Smooth muscle cell (in vitro differentiated cells): ENCODE results near the gene SUSD3. TPM values are rescaled to one million over a fixed set of nuclear protein-coding genes. Genes with fewer than 3 reads are reported as not detected.

ENCODE experiments used
- DNase-seq: peaks from one replicate; lab custom pipeline; 2025; ENCODE audit not compliant: unreplicated experiment; lab: John Stamatoyannopoulos, UW
- H2AFZ ChIP-seq: fragments of 200-600 bp; sonication (generic); 2 replicates; pipeline ENCODE4 v1.6.0; 2016; ENCODE audit warnings: antibody characterized with exemption, low read depth, mild to moderate bottlenecking
- H3F3A ChIP-seq: fragments of 200-600 bp; sonication (generic); 2 replicates; pipeline ENCODE4 v1.6.0; 2017; ENCODE audit warnings: antibody characterized with exemption, low read depth
- H3K27ac ChIP-seq: fragments of 200-600 bp; sonication (generic); 2 replicates; pipeline ENCODE4 v1.5.1; 2016; ENCODE audit warnings: low read depth, mild to moderate bottlenecking
- H3K27me3 ChIP-seq: fragments of 200-600 bp; sonication (generic); 2 replicates; pipeline ENCODE4 v1.6.1; 2016; ENCODE audit warnings: low read depth, mild to moderate bottlenecking
- H3K36me3 ChIP-seq: fragments of 200-600 bp; sonication (generic); 2 replicates; pipeline ENCODE4 v1.5.1; 2016; ENCODE audit warnings: low read depth
- H3K4me1 ChIP-seq: fragments of 200-600 bp; sonication (generic); 2 replicates; pipeline ENCODE4 v1.5.1; 2016; ENCODE audit warnings: low read depth
- H3K4me2 ChIP-seq: fragments of 200-600 bp; sonication (generic); 2 replicates; pipeline ENCODE4 v1.6.0; 2016; ENCODE audit warnings: mild to moderate bottlenecking
- H3K4me3 ChIP-seq: fragments of 200-600 bp; sonication (generic); 2 replicates; pipeline ENCODE4 v1.5.1; 2016; ENCODE audit warnings: mild to moderate bottlenecking
- H3K79me2 ChIP-seq: fragments of 200-600 bp; sonication (generic); 2 replicates; pipeline ENCODE4 v1.6.0; 2016; ENCODE audit warnings: low read depth, mild to moderate bottlenecking
- H3K9ac ChIP-seq: fragments of 200-600 bp; sonication (generic); 2 replicates; pipeline ENCODE4 v1.6.0; 2016; ENCODE audit warnings: low read depth
- H3K9me3 ChIP-seq: fragments of 200-600 bp; sonication (generic); replicated peaks from 2 replicates; pipeline ENCODE4 v1.5.1; 2016; ENCODE audit warnings: low read depth
- H4K20me1 ChIP-seq: fragments of 200-600 bp; sonication (generic); 2 replicates; pipeline ENCODE4 v1.6.0; 2016; ENCODE audit warnings: low read depth
- CTCF ChIP-seq: fragments of 200-600 bp; sonication (generic); IDR thresholded peaks from 2 replicates; pipeline ENCODE4 v1.5.1; 2017; ENCODE audit warnings: borderline replicate concordance, mild to moderate bottlenecking, antibody characterized with exemption; ENCODE audit not compliant: insufficient read depth, poor library complexity, severe bottlenecking
- WGBS: methylation state at CpG from one replicate; pipeline ENCODE4 v1.1.7; 2016; ENCODE audit warnings: low lambda C conversion rate; 5-methylcytosine and 5-hydroxymethylcytosine counted together
- polyA plus RNA-seq: library from polyadenylated mRNA; unstranded; fragments of >200 nt; fragmentation: Nextera tagmentation; extraction: Ambion mirVana; gene quantifications from 2 replicates; pipeline ENCODE4 v1.2.1, GENCODE V29; 2016
- total RNA-seq: library from RNA; depleted of rRNA; stranded (reverse); fragments of >200 nt; gene quantifications from 2 replicates; pipeline ENCODE4 v1.2.3, GENCODE V29; 2014

The SUSD3 gene
- total and polyA plus RNA-seq, 2 experiments from 2014 or later = 0.34 TPM; not detected in 1

- H3K27ac ChIP-seq = no peak overlapping the region
- no peak overlapping the region for H3K4me3 ChIP-seq
- H3K79me2 ChIP-seq = no peaks in the 10 kb centered on the region
- H4K20me1 ChIP-seq = no peaks in the 10 kb centered on the region
- H3K9me3 ChIP-seq = no peaks in the 10 kb centered on the region
- H3K4me1 ChIP-seq = no peaks in the 10 kb centered on the region
- TF ChIP-seq CTCF = no peak
- no peak overlapping the region for H3K4me2 ChIP-seq
- WGBS = 95% methylated on average over 7 of the region's 7 CpGs
- H3K27me3 ChIP-seq = no peaks in the 10 kb centered on the region
- H3K36me3 ChIP-seq = no peaks in the 10 kb centered on the region
- H2AFZ ChIP-seq = no peak overlapping the region
- no peaks in the 10 kb centered on the region for H3F3A ChIP-seq
- H3K9ac ChIP-seq = no peak overlapping the region
- no peak for DNase-seq
Observed at GRCh38 chr9:93040409-93040808, 18.1 kb upstream of the SUSD3 start.

DNA sequence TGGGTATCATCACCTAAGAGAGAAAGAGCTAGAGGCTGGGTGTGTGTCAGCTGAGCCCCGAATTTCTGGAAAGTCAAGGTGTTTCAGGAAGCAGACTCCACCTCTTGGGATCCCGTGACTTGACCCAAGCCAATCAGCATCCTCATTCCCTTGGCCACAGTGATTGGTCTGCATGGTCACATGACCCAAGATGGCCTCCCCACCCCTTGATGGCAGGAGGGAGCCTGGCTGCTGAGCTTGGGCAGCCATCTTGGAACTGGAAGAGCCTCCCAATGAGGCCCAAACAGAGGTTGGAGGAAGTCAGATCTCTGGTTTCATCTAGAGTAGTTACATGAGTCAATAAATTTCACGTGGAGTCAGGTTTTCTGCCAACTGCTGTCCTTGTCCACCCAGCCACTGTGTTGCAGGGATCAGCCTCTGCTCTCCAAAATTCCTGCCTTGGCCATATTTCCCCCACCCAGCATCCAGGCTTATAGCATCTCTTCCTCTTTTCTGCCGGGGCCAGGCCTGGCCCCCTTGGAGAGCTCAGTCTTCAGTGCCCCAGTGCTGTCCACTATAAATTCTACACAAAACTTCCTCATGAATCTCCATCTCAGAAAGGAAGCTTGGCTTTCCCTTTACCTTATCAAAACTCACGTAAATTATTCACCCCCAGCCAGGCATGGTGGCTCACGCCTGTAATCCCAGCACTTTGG, 17.2 kb upstream of the SUSD3 start:
- no peak overlapping the region for H3K4me2 ChIP-seq
- no peak for DNase-seq
- no peak overlapping the region for H3K27ac ChIP-seq
- no peak overlapping the region for H2AFZ ChIP-seq
- no peaks in the 10 kb centered on the region for H3K4me1 ChIP-seq
- no peak overlapping the region for H3K4me3 ChIP-seq
- no peak overlapping the region for H3K9ac ChIP-seq
- H4K20me1 ChIP-seq = no peaks in the 10 kb centered on the region
- no peaks in the 10 kb centered on the region for H3F3A ChIP-seq
- no peak for TF ChIP-seq CTCF
- no peaks in the 10 kb centered on the region for H3K79me2 ChIP-seq
- H3K27me3 ChIP-seq = no peaks in the 10 kb centered on the region
- no peaks in the 10 kb centered on the region for H3K36me3 ChIP-seq
- H3K9me3 ChIP-seq = no peaks in the 10 kb centered on the region
- WGBS = 98% methylated on average over 6 of the region's 6 CpGs

DNA sequence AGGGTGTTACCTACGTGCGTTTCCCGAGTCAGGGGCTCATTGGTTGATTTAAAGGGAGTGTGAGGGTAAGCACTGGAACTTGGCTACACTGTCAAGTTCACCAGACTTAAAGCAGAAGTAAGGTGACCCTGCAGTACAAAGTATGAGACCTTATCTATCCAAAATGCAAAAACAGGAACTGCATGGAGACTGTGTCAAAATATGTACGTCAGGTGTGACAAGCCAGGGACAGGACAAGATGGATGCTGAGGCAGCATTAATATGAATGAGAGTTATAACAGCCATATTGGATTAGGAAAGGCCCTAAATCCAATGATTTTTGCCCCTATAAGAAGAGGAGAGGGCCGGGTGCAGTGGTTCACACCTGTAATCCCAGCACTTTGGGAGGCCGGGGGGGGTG, 15.4 kb upstream of the SUSD3 start:
- H4K20me1 ChIP-seq = no peaks in the 10 kb centered on the region
- H2AFZ ChIP-seq = no peak overlapping the region
- no peak overlapping the region for H3K27ac ChIP-seq
- DNase-seq = no peak
- 94% methylated on average over 6 of the region's 6 CpGs for WGBS
- H3K4me1 ChIP-seq = no peaks in the 10 kb centered on the region
- no peak overlapping the region for H3K9ac ChIP-seq
- no peaks in the 10 kb centered on the region for H3K36me3 ChIP-seq
- no peak for TF ChIP-seq CTCF
- H3K9me3 ChIP-seq = no peaks in the 10 kb centered on the region
- H3K4me3 ChIP-seq = no peak overlapping the region
- no peaks in the 10 kb centered on the region for H3K27me3 ChIP-seq
- H3K79me2 ChIP-seq = no peaks in the 10 kb centered on the region
- no peaks in the 10 kb centered on the region for H3F3A ChIP-seq
- H3K4me2 ChIP-seq = no peak overlapping the region

DNA sequence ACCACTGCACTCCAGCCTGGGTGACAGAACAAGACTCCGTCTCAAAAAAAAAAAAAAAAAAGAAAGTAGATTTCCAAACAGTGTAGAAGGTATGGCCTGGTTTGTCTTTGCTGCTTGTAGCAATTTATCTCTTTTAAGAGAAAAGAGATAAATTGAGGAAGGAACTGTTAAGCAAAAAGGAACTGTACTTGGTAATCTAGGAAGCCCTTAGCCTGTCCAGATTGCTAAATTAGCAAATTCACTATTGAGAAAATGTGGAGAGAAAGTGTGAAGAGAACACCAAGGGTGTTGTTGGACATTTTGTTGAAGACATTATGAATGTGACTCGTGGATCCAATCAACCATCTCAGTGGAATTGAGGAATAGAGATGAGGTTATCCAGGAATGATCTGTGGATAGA, 13.0 kb upstream of the SUSD3 start:
- no peak overlapping the region for H2AFZ ChIP-seq
- no peak for DNase-seq

More for the DNA sequence above, 13.0 kb upstream of the SUSD3 start:
- Histone ChIP-seq H3K27me3 (no peaks in the 10 kb centered on the region), H3K4me1 (no peaks in the 10 kb centered on the region), H3K9me3 (no peaks in the 10 kb centered on the region), H3K9ac (no peak overlapping the region), H3K36me3 (no peaks in the 10 kb centered on the region), H4K20me1 (no peaks in the 10 kb centered on the region), H3K79me2 (no peaks in the 10 kb centered on the region), H3K4me3 (no peak overlapping the region), H3F3A (no peaks in the 10 kb centered on the region), H3K27ac (no peak overlapping the region), H3K4me2 (no peak overlapping the region)
- no peak for TF ChIP-seq CTCF
- 93% methylated on average over 2 of the region's 2 CpGs for WGBS
